Panc1 (cell line): ENCODE results near the gene ATXN1L. TPM values are rescaled to one million over a fixed set of nuclear protein-coding genes. Genes with fewer than 3 reads are reported as not detected.
A peak's percentile ranks its signal among the peaks of the same experiment; 100 is the strongest.

Experiments
- ATAC-seq: fragments of 200-7000 bp; cut with Tn5 transposase; 2 replicates; pipeline ENCODE4 v1.9.1; 2020; ENCODE audit warnings: mild to moderate bottlenecking, moderate library complexity
- BruUV-seq: library from RNA; stranded (reverse); fragments of 400-500 nt; replicated peaks from 2 replicates; lab custom pipeline; 2021; lab: Mats Ljungman, UMichigan
- CTCF ChIA-PET: fragments of 300-600 bp; sonication (Branson Sonifier 250); formaldehyde crosslinking; loops from one replicate; lab custom pipeline; 2022; ENCODE audit warnings: antibody characterized with exemption; lab: Charles Lee
- POLR2A ChIA-PET: fragments of 300-600 bp; sonication (Branson Sonifier 250); formaldehyde crosslinking; loops from one replicate; lab custom pipeline; 2022; ENCODE audit warnings: antibody characterized with exemption; lab: Charles Lee
- DNase-seq: peaks from one replicate; pipeline ENCODE4 v3.0.0-alpha.2; 2010; ENCODE audit warnings: low read depth, low spot score
- H3K27ac ChIP-seq: 2 replicates; pipeline ENCODE4 v1.5.1; 2011; ENCODE audit warnings: mild to moderate bottlenecking, low read length, inconsistent platforms
- H3K27me3 ChIP-seq: fragments of 200-500 bp; sonication (Bioruptor generic); 2 replicates; pipeline ENCODE4 v1.6.0; 2014; ENCODE audit warnings: low read length, inconsistent platforms; ENCODE audit not compliant: control insufficient read depth, insufficient read depth
- H3K36me3 ChIP-seq: fragments of 200-500 bp; sonication (Bioruptor generic); 2 replicates; pipeline ENCODE4 v1.5.1; 2014; ENCODE audit warnings: inconsistent platforms, mild to moderate bottlenecking, low read length, moderate library complexity; ENCODE audit not compliant: control insufficient read depth, insufficient read depth
- H3K4me1 ChIP-seq: 2 replicates; pipeline ENCODE4 v1.5.1; 2011; ENCODE audit warnings: inconsistent platforms, mild to moderate bottlenecking, low read length, moderate library complexity; ENCODE audit not compliant: control insufficient read depth, insufficient read depth
- H3K4me3 ChIP-seq, 2 experiments: 2 replicates each; pipeline ENCODE4 v1.5.1; 2011 to 2012; ENCODE audit warnings: low read depth in 2 of 2, low read length in 2 of 2, mild to moderate bottlenecking in 2 of 2, inconsistent platforms in 1 of 2, moderate library complexity in 1 of 2
- H3K9me3 ChIP-seq: fragments of 200-500 bp; sonication (Bioruptor generic); 2 replicates; pipeline ENCODE4 v1.5.1; 2014; ENCODE audit warnings: low read depth, mild to moderate bottlenecking, inconsistent platforms, low read length, moderate library complexity; ENCODE audit not compliant: control insufficient read depth, insufficient read depth
- POLR2AphosphoS5 ChIP-seq: IDR thresholded peaks from 2 replicates; pipeline ENCODE4 v1.6.1; 2012; ENCODE audit warnings: mild to moderate bottlenecking, low read depth, low read length, moderate library complexity
- SIN3A ChIP-seq: IDR thresholded peaks from 2 replicates; pipeline ENCODE4 v1.6.1; 2012; ENCODE audit warnings: low read depth, mild to moderate bottlenecking, low read length, moderate library complexity, borderline replicate concordance; ENCODE audit not compliant: insufficient read depth
- TCF7L2 ChIP-seq: IDR thresholded peaks from 2 replicates; pipeline ENCODE4 v1.6.1; 2011; ENCODE audit warnings: mild to moderate bottlenecking, low read depth, low read length, inconsistent platforms
- in situ Hi-C: cut with HindIII; loops from 2 replicates; pipeline ENCODE4 v1.10.0; 2016; ENCODE audit warnings: low sequenced_read_pairs, low pct_unique_long_range_greater_than_20kb
- intact Hi-C: fragments of 100-400 bp; cut with micrococcal nuclease; formaldehyde crosslinking; loops from one replicate; pipeline ENCODE4 v1.10.0; 2022; ENCODE audit not compliant: unreplicated experiment
- total RNA-seq: library from RNA; stranded (reverse); gene quantifications from one replicate; pipeline ENCODE4 v1.2.1, GENCODE V29; 2021; ENCODE audit not compliant: unreplicated experiment
- TF ChIP-seq, protein P1 (sequence below): fragments of 450-650 bp; IDR thresholded peaks from 2 replicates; pipeline ENCODE4 v1.5.1; 2017; ENCODE audit warnings: mild to moderate bottlenecking
- TF ChIP-seq, protein P2 (sequence below), 2 experiments: IDR thresholded peaks; 2 replicates each; pipeline ENCODE4 v1.6.1; 2011 to 2012; ENCODE audit warnings: low read depth in 2 of 2, control low read depth in 1 of 2, low read length in 1 of 2, mild to moderate bottlenecking in 1 of 2, moderate library complexity in 1 of 2; ENCODE audit not compliant: insufficient read depth in 1 of 2

Gene ATXN1L
- total RNA-seq, 1 experiment from 2014 or later = 17.3 TPM

- peaks cover 6% of the 10 kb centered on the region for H3K4me1 ChIP-seq
- no peaks in the 10 kb centered on the region for H3K9me3 ChIP-seq
- TSS peak; percentile 76 for BruUV-seq
- H3K36me3 ChIP-seq = no peaks in the 10 kb centered on the region
- no peak overlapping the region for H3K27ac ChIP-seq
- CTCF ChIA-PET = interaction anchor here (0.6 to 2.3 kb wide), 7 partner anchors 8 to 272 kb away, joined by 3 to 10 read pairs (median 3); no protein-coding TSS in a partner anchor
- ATAC-seq = peak; percentile 63
- intact Hi-C loops (no loop called here), in situ Hi-C loops (no loop called here)
- POLR2A ChIA-PET = interaction anchor here (0.5 kb wide), 1 partner anchor 8 kb away, joined by 8 read pairs; no protein-coding TSS in a partner anchor
- TF ChIP-seq, protein P1, sequence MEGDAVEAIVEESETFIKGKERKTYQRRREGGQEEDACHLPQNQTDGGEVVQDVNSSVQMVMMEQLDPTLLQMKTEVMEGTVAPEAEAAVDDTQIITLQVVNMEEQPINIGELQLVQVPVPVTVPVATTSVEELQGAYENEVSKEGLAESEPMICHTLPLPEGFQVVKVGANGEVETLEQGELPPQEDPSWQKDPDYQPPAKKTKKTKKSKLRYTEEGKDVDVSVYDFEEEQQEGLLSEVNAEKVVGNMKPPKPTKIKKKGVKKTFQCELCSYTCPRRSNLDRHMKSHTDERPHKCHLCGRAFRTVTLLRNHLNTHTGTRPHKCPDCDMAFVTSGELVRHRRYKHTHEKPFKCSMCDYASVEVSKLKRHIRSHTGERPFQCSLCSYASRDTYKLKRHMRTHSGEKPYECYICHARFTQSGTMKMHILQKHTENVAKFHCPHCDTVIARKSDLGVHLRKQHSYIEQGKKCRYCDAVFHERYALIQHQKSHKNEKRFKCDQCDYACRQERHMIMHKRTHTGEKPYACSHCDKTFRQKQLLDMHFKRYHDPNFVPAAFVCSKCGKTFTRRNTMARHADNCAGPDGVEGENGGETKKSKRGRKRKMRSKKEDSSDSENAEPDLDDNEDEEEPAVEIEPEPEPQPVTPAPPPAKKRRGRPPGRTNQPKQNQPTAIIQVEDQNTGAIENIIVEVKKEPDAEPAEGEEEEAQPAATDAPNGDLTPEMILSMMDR = peak; percentile 83
- peak; percentile 92 for TF ChIP-seq TCF7L2
- TF ChIP-seq SIN3A = no peak
- no peaks in the 10 kb centered on the region for H3K27me3 ChIP-seq
- DNase-seq = peak; percentile 62
- peak overlapping the region; percentile 77 to 80 for H3K4me3 ChIP-seq
Measured at GRCh38 chr16:71882505-71883167, 36.9 kb downstream of the ATXN1L start.

GRCh38 chr16:71883168-71883848 lies 37.5 kb downstream of the ATXN1L start:
- CTCF ChIA-PET = interaction anchor here (0.6 to 2.3 kb wide), 5 partner anchors 24 to 272 kb away, joined by 3 to 9 read pairs (median 4); no protein-coding TSS in a partner anchor
- DNase-seq (no peak), ATAC-seq (peak; percentile 58)
- POLR2A ChIA-PET = no interaction called here
- BruUV-seq = no TSS peak
- Histone ChIP-seq H3K27ac (no peak overlapping the region), H3K4me3 (peak overlapping the region; percentile 77 to 80), H3K27me3 (no peaks in the 10 kb centered on the region), H3K9me3 (no peaks in the 10 kb centered on the region), H3K4me1 (peaks cover 6% of the 10 kb centered on the region), H3K36me3 (no peaks in the 10 kb centered on the region)
- in situ Hi-C loops = no loop called here
- intact Hi-C loops = no loop called here
- TF ChIP-seq, protein P2, sequence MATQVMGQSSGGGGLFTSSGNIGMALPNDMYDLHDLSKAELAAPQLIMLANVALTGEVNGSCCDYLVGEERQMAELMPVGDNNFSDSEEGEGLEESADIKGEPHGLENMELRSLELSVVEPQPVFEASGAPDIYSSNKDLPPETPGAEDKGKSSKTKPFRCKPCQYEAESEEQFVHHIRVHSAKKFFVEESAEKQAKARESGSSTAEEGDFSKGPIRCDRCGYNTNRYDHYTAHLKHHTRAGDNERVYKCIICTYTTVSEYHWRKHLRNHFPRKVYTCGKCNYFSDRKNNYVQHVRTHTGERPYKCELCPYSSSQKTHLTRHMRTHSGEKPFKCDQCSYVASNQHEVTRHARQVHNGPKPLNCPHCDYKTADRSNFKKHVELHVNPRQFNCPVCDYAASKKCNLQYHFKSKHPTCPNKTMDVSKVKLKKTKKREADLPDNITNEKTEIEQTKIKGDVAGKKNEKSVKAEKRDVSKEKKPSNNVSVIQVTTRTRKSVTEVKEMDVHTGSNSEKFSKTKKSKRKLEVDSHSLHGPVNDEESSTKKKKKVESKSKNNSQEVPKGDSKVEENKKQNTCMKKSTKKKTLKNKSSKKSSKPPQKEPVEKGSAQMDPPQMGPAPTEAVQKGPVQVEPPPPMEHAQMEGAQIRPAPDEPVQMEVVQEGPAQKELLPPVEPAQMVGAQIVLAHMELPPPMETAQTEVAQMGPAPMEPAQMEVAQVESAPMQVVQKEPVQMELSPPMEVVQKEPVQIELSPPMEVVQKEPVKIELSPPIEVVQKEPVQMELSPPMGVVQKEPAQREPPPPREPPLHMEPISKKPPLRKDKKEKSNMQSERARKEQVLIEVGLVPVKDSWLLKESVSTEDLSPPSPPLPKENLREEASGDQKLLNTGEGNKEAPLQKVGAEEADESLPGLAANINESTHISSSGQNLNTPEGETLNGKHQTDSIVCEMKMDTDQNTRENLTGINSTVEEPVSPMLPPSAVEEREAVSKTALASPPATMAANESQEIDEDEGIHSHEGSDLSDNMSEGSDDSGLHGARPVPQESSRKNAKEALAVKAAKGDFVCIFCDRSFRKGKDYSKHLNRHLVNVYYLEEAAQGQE (IDR thresholded peaks at IDR 0.05; ENCODE audit: insufficient read depth in 1 of 2, low read depth in 2 of 2, low read length in 1 of 2) = no peak
- TF ChIP-seq SIN3A (no peak), POLR2AphosphoS5 (no peak), TCF7L2 (no peak)
- TF ChIP-seq, protein P1 = no peak
